NT2/D1 (cell line): Measurements from ENCODE around the gene MRPL21.

ENCODE experiments used
- SUZ12 ChIP-seq: IDR thresholded peaks from 2 replicates; pipeline ENCODE4 v1.6.1; 2011; ENCODE audit not compliant: insufficient read length, insufficient read depth; ENCODE audit errors: extremely low read depth
- YY1 ChIP-seq: IDR thresholded peaks from 2 replicates; pipeline ENCODE4 v1.6.1; 2011; ENCODE audit not compliant: insufficient read length, insufficient read depth
- ZNF274 ChIP-seq: IDR thresholded peaks from 2 replicates; pipeline ENCODE4 v1.6.1; 2011; ENCODE audit warnings: mild to moderate bottlenecking, low read depth, low read length

- TF ChIP-seq ZNF274 (no peak), YY1 (no peak), SUZ12 (no peak)
Measured at GRCh38 chr11:68890490-68891231, 13.0 kb downstream of the MRPL21 start.
